GM19372 (cell line): ENCODE results near the gene KAZN.

Source experiments
- ATAC-seq: cut with Tn5 transposase; IDR thresholded peaks from one replicate; pipeline ENCODE4 v1.9.1; 2021; ENCODE audit warnings: mild to moderate bottlenecking, low read depth, moderate library complexity; ENCODE audit not compliant: unreplicated experiment

The KAZN gene

GRCh38 chr1:15011661-15012060 lies 413.2 kb downstream of the KAZN start:
- ATAC-seq: no peak

GRCh38 chr1:15012822-15013221 lies 414.3 kb downstream of the KAZN start:
- no peak for ATAC-seq

DNA sequence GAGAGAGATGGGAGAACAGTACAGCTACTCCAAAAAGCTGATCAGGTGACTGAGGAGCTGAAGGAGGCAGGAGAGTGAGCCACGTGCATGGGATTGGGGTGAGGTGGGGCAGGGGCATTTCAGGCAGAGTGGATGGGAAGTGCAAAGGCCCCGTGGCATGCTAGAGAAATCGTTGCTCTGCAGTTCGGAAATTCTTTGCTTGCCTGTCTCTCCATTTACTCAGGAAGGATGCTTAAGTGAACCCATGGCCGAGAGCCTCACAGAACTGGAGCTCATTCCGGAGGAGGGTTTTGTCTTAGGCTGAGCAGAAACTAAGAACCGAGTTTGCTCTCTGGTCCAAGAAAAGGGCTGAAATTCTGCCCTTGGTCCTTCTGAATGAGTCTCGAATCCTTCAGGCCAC lies 415.3 kb downstream of the KAZN start:
- ATAC-seq: no peak

GRCh38 chr1:15014516-15014915 lies 416.0 kb downstream of the KAZN start:
- no peak for ATAC-seq

DNA sequence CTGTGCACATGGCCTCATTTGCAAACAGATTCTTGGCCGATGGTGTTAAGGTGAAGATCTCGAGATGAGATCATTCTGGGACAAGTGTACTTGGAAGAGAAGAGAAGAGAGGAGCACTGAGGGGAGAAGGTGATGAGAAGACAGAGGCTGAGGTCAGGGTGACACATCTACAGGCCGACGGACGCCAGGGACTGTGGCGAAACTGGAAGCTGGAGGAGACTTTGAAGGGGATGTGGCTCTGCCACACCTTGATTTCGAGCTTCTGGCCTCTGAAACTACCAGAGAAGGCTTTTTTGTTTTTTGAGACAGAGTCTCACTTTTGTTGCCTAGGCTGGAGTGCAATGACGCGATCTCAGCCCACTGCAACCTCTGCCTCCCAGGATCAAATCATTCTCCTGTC lies 417.5 kb downstream of the KAZN start:
- no peak for ATAC-seq

DNA sequence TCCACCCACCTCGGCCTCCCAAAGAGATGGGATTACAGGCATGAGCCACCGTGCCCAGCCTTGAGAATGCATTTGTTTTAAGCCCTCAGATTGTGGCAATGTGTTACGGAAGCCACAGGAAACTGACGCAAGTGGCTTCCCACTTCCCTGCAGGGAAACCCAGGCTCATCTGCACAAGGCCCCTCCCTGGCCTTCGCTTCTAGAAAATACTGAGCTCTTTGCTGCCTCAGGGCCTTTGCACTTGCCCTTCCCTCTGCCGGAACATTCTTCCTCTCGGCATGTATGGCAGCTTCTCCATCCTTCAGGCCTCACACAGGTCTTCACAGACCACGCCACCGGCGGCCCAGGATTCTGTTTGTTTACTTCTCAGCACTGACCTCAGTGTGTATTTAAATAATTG lies 418.0 kb downstream of the KAZN start:
- ATAC-seq: no peak

GRCh38 chr1:15017120-15017519 lies 418.6 kb downstream of the KAZN start:
- no peak for ATAC-seq

DNA sequence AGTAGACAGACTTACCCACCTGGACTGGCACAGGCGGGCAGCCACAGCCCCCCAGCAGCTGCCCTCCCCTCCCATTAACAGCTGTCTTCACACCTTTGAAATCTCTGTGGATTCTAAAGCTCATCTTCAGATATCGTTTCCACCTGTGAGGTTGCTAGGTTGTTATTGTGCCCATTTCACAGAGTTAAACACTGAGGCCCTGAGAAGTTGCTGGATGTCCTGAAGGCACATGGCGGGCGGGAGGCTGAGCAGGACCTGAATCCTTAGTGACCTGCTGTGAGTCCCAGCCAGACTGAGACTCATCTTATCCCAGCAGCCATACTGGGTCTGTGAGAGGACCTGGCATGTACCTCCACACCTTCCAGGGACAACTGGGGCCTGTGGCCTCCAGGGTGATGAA lies 420.3 kb downstream of the KAZN start:
- no peak for ATAC-seq

GRCh38 chr1:15020943-15021745 lies 422.7 kb downstream of the KAZN start:
- no peak for ATAC-seq

- no peak for ATAC-seq
These were observed 423.6 kb downstream of the KAZN start for GRCh38 chr1:15022048-15022447.

- ATAC-seq: no peak
These were observed 424.7 kb downstream of the KAZN start for GRCh38 chr1:15023205-15023604.

- no peak for ATAC-seq
These were observed 425.5 kb downstream of the KAZN start for GRCh38 chr1:15023976-15024375.

DNA sequence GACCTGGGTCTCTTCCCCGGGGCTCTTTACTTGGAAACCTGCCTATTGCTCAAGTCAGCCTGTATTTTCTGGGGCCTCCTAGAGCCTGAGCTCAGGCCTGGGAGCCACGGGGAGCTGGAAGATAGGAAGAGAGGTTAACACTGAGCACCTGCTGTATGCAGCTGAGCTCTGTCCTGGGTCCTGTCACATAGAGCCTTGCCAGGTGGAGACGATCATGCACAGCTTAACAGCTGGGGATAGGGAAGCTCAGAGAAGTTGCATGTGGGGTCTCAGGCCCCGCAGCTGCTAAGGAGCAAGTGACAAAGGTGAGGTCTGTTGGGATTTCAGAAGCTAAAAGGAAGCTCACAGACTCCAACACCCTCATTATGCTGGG lies 427.6 kb downstream of the KAZN start:
- ATAC-seq: no peak

DNA sequence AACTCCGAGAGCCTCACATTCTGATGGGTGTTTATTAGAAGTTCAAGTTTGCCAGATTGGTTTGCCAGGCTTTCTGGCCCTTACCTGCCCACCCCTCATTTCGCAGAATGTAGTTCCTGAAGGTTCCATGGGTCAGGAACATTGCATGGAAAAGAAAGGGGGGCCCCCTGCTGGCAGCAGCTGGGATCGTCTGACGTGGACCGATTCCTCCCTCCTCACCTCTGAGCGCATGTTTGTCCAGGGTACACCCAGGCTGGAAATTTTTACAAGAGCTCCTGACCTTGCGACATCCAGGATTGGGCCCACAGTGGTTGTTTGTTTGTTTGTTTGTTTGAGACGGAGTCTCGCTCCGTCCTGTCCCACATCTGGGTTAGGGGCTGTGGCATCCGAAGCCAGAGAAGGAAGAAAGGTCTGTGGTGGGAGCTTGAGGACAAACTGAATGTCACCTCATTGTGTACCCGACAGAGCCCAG lies 429.1 kb downstream of the KAZN start:
- ATAC-seq: no peak

DNA sequence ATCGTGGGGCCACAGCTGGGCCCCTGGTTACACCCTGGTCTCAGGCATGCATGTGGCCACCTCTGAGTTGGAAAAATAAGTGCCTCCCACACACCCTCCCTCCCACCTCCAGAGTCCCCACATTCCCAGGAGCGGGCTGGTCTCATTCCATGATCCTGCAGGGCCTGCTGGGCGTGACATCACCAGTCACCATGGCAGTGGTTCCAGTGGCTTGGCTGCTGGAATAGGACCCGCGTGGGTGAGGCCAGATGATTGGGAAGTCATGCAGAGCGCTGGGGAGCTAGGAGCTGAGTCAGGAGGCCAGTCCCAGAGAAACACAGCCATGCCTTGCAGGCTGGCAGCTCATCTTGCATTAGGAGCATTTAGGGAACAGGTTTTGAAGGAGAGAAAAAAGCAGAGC lies 429.6 kb downstream of the KAZN start:
- no peak for ATAC-seq

DNA sequence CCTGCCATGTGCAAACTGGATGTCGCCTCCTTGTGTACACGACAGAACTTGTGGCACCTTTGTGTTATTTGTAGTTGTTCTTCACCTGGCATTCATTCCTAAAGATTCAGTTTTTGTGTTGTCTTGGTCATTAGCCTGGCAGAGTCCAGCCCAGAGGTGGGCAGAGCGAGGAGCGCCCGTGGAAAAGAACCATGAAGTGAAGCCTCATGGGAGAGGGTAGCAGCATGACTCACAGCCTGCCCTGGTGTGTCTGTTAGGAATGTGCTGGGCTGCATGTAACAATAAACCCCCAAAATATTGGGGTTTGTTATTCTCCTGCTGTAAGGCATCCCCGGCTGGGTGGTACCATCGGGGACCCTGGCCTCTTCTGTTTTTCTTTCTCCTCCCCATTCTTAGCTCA lies 430.1 kb downstream of the KAZN start:
- ATAC-seq: no peak

GRCh38 chr1:15029036-15029435 lies 430.6 kb downstream of the KAZN start:
- ATAC-seq: no peak

DNA sequence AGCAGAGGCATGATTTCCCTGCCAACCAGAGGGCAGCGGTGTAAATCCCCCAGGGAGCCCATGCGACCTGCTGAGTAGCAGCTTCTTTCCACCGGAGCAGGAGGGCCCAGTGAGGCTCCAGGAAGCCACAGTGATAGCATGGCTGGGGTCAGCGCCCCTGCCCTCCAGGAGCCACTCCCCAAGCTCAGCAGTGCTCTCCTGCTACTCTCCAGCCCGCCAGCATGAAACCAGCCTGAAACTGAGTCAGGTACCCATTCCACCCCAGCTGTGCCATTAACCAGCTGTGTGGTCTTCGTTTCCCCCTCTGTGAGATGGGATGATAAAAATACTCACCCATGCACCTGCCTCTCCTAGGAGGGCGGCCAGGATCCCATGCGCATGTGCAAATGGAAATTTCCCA lies 431.3 kb downstream of the KAZN start:
- ATAC-seq: no peak

DNA sequence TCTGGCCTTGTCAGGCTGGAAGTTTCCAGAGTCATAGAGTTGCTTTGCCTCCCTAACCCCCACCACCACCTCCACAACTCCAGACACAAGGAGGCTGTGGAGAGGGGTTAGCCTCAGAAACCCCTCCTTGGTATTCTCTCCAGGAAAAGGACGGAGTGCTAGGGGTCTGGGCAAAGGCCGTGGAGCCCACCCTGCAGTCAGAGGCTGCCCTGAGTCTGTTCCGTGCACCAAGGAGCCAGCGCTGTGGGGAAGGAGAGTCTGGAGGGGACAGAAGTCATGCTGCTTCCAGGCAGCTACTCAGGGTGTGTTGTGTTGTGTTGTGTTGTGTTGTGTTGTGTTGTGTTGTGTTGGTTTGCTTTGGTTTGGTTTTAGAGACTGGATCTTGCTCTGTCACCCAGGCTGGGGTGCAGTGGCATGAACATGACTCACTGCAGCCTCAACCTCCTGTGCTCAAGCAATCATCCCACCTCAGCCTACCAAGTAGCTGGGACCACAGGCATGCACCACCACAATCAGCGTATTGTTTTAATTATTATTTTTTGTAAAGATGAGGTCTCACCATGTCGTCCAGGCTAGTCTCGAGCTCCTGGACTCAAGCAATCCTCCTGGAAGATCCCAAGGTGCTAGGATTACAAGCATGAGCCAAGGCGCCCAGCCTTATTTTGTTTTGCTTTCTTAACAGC lies 432.9 kb downstream of the KAZN start:
- no peak for ATAC-seq

- ATAC-seq: no peak
These were observed 434.8 kb downstream of the KAZN start for GRCh38 chr1:15033264-15033663.

DNA sequence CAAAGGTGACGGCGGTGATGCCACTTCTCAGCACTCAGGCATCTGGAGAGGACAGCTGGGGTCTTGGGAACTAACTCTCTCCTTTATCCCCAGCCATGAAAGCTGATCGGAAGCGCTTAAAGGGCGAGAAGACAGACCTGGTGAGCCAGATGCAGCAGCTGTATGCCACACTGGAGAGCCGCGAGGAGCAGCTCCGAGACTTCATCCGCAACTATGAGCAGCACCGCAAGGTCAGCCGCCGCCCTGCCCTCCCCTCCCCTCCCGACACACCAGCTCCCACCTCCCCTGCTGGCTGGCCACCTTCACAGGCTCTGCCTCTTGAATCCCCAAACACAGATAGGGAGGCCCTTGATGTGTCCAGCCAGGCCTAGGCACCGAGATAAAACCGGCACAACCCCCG lies 436.2 kb downstream of the KAZN start:
- no peak for ATAC-seq

DNA sequence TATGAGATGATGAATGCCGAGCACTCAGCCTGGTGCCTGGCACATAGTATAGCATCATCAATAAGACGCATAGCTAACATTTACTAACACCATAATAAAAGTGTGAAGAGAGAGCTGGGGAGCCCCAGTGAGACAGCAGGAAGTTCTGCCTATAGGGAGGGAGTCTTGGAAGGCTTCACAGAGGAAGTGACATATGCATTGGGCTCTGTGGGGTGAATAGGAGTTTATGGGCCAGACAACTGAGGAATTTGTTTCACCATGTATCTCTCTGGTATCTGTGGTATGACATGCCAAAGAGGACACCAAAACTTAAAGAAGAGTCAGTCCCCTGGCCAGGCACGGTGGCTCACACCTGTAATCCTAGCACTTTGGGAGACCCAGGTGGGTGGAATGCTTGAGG lies 436.8 kb downstream of the KAZN start:
- no peak for ATAC-seq
